DND-41 (cell line): ENCODE results near the gene AMER2.

Source experiments
- CTCF ChIP-seq: IDR thresholded peaks from 2 replicates; pipeline ENCODE4 v1.5.1; 2012; ENCODE audit warnings: borderline replicate concordance, low read length, moderate library complexity, mild to moderate bottlenecking; ENCODE audit not compliant: poor library complexity, severe bottlenecking; ENCODE audit errors: extremely low read depth
- EZH2 ChIP-seq: IDR thresholded peaks from 3 replicates; pipeline ENCODE4 v1.6.1; 2012; ENCODE audit warnings: borderline replicate concordance, low read depth, mild to moderate bottlenecking, moderate library complexity, low read length, inconsistent platforms; ENCODE audit not compliant: severe bottlenecking

DNA sequence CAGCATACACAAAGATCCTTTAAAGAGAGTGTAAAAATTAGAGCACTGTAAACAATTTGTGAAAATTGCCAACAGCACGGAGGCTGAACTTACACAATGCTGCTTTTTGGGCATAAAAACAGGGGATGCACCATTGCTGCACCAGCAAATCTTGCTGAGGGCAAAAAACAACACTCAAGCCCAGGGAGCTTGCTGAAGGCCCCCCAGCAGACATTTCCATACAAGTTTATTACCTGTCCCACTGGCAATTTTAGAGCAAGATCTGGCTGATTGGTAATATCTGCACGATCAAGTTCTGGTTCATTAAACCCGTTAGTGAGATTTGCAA, 34.3 kb downstream of the AMER2 start:
- TF ChIP-seq CTCF (no peak), EZH2 (no peak)
